Rectal smooth muscle tissue (tissue), 1 donor: ENCODE results near the gene LOXHD1.

ENCODE experiments used
- H3K27ac ChIP-seq: one replicate; pipeline ENCODE4 v1.7.0; 2013; ENCODE audit warnings: low read depth, low read length, inconsistent platforms
- H3K27me3 ChIP-seq: one replicate; pipeline ENCODE4 v1.7.0; 2013; ENCODE audit warnings: low read length; ENCODE audit not compliant: control insufficient read depth, insufficient read depth
- H3K36me3 ChIP-seq: one replicate; pipeline ENCODE4 v1.7.0; 2013; ENCODE audit warnings: low read length; ENCODE audit not compliant: control insufficient read depth, insufficient read depth
- H3K4me1 ChIP-seq: one replicate; pipeline ENCODE4 v1.7.0; 2013; ENCODE audit warnings: low read length; ENCODE audit not compliant: control insufficient read depth, insufficient read depth
- H3K4me3 ChIP-seq: one replicate; pipeline ENCODE4 v1.7.0; 2013; ENCODE audit warnings: low read length
- H3K9ac ChIP-seq: one replicate; pipeline ENCODE4 v1.7.0; 2013; ENCODE audit warnings: low read length

LOXHD1 gene

DNA sequence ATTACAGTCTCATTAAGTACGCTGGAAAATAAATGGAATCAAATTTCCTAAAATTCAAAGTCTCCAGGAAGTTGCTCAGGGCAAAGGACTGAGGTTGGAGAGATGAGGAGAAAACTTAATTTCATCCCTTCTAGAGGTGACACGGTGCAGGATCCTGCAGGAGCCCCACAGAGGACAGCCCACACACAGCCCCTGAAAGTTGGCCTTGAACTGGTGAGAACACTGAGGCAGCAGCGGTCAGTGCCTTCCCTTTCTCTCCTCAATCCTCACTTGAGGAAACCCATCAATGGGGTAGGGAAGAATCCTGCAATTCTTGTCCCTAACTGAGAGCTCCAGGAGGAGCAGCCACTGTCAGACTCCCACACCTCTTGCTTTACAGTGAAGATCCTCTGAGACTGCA, 37.5 kb downstream of the LOXHD1 start:
- peaks cover 7% of the 10 kb centered on the region for H3K4me1 ChIP-seq
- no peaks in the 10 kb centered on the region for H3K27me3 ChIP-seq
- H3K36me3 ChIP-seq = no peaks in the 10 kb centered on the region
- H3K27ac ChIP-seq = no peak overlapping the region
- no peak overlapping the region for H3K4me3 ChIP-seq
- H3K9ac ChIP-seq = no peak overlapping the region

DNA sequence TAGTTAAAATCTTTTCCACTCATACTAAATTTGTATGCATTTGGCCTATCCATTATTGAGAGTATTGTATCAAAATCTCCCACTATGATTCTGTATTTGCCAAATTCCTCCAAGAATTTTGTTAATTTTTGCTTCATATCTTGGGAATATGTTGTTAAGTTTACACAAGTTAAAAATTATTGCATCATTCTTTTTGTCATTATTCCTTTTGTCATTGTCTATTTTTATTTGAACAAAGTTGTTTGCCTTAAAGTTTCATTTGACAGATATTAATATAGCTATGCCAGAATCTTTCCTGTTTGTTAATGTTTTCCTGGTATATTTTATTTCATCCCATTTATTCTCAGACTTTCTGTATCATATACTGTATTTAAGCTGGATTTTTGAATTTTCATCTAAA, 41.3 kb downstream of the LOXHD1 start:
- Histone ChIP-seq H3K4me3 (no peak overlapping the region), H3K27me3 (no peaks in the 10 kb centered on the region), H3K9ac (no peak overlapping the region), H3K27ac (no peak overlapping the region), H3K36me3 (no peaks in the 10 kb centered on the region), H3K4me1 (no peaks in the 10 kb centered on the region)

DNA sequence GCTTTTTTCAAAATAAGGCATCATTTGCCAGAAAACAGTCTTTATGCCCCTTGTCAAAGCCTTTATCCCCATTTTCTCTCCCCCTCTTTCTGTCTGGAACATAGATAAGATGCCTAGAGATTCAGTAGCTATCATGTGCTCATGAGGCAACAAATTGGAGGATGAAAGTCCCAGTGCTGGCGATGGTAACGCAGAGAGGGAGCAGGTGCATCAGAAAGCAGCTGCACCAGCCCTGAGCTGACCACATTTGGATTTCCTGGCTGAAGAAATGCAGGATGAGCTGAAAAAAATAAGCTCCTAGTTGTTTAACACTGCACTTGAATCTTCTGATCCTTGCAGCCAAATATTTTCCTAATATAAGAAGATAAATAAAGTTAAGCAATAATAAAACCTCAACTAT, 48.0 kb downstream of the LOXHD1 start:
- Histone ChIP-seq H3K27ac (no peak overlapping the region), H3K36me3 (no peaks in the 10 kb centered on the region), H3K4me3 (no peak overlapping the region), H3K27me3 (no peaks in the 10 kb centered on the region), H3K4me1 (no peaks in the 10 kb centered on the region), H3K9ac (no peak overlapping the region)

DNA sequence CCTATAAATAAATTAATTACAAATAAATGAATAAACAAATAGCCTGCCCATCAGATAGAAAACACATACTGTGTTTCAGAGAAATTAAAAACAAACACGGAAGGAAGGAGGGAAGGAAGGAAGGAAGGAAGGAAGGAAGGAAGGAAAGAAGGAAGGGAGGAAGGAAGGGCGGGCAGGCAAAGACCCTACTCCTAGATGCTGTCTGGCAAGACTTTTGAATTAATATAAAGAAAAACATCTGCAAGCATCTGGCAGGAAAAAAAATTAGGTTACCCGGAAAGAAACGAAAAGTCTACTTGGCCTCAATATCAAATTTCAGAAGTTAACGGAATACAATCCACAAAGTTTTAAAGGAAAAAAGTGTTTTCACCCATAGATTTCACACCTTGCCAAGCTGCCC, 49.1 kb downstream of the LOXHD1 start:
- H3K4me1 ChIP-seq = no peaks in the 10 kb centered on the region
- H3K27ac ChIP-seq = no peak overlapping the region
- H3K9ac ChIP-seq = no peak overlapping the region
- H3K27me3 ChIP-seq = no peaks in the 10 kb centered on the region
- H3K36me3 ChIP-seq = no peaks in the 10 kb centered on the region
- no peak overlapping the region for H3K4me3 ChIP-seq

DNA sequence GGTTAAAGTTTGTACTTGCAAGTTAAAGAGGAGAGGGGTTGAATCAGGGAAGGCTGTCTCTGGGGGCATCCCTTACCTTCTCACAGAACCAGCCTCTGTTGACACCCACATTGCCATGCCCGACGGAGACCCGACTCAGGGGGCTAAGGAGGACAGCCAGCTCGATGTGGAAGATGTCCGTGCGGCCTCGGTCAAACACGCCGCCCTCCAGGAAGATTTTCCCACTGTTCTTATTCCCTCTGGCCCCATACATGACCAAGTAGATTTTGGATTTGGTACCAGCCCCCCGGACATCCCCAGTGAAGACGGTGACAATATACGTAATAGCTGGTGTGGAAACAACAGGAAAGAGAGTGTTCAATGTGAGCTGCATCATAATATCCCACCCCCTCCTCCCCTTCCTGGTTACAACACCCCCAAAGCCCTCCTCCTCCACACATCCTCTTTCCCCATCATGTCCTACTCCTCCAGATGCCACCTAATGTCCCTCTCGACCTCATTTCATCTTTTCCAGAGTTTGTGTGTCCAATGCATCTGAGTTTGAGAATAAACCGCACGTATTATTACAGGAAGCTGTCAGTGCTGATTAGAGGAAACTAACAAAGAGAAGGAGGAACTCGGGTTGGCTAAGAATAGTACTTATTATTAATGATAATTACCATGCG, 55.7 kb downstream of the LOXHD1 start:
- Histone ChIP-seq H3K27me3 (no peaks in the 10 kb centered on the region), H3K27ac (no peak overlapping the region), H3K9ac (no peak overlapping the region), H3K4me3 (no peak overlapping the region), H3K4me1 (no peaks in the 10 kb centered on the region), H3K36me3 (no peaks in the 10 kb centered on the region)

DNA sequence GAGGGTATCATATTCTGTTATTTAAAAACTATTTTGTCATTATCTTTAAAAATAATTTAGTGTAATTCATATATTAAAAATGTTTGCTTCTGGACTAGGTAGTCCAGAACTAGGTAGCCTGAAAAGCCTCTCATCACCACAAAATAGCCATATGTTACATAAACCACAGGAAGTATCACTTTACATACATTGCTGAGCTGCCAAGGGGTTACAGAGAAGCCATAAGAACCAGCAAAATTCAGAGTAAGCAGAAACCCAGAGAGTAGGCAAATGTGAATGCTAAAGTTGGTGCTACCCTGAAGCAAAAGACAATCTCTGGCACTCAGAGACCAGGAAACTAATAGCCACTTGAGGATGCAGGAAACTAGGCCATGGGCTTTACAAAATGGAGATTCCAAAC, 60.9 kb downstream of the LOXHD1 start:
- Histone ChIP-seq H3K27me3 (no peaks in the 10 kb centered on the region), H3K4me1 (no peaks in the 10 kb centered on the region), H3K36me3 (no peaks in the 10 kb centered on the region), H3K9ac (no peak overlapping the region), H3K4me3 (no peak overlapping the region), H3K27ac (no peak overlapping the region)

DNA sequence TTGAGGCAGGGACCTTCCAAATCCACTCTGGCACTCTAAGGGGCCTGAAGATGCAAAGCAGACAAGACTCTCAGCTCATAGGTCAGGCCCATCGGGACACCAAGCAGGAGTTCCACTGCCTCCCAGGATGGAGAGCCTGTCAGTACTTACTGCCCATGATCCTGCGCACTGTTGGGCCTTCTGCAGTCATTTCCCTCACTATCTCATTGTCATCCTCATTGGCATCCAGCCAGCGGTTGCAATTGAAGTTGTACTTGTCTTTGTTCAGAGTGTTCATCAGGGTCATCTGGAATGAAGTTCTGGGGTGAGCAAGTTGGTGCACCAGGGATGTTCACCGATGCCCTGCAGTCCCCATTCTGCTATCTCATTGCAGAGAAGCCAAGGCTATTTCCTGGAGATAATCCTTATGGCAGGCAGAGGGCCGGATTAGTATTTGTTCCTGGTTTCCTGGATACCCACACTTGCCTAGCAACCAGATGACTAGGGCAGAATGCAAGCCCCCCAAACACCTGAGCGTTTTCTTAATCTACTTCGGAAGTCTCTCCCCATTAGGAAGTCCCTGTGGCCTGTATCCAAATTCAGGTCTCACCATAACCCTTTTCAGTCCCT, 65.1 kb downstream of the LOXHD1 start:
- Histone ChIP-seq H3K4me1 (no peaks in the 10 kb centered on the region), H3K9ac (no peak overlapping the region), H3K27ac (no peak overlapping the region), H3K4me3 (no peak overlapping the region), H3K36me3 (no peaks in the 10 kb centered on the region), H3K27me3 (no peaks in the 10 kb centered on the region)

DNA sequence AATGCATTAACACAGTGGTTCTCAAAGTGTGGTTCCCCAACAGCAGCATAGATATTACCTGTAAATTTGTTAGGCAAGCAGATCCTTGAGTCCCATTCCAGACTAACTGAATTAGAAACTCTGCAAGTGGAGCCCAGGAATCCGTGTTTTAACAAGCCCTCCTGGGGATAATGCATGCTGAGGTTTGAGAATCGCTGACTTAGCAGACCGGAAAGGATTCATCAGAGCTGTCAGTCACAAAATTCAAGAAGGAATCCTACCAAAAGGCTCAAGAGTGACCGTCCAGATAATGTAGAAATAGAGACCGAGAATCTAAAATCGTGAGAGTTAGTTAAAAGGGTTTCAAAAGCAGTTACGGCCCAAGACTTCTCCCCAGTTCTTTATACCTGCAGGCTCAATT, 66.9 kb downstream of the LOXHD1 start:
- H3K4me3 ChIP-seq = no peak overlapping the region
- no peak overlapping the region for H3K27ac ChIP-seq
- H3K27me3 ChIP-seq = no peaks in the 10 kb centered on the region
- no peak overlapping the region for H3K9ac ChIP-seq
- H3K4me1 ChIP-seq = no peaks in the 10 kb centered on the region
- H3K36me3 ChIP-seq = no peaks in the 10 kb centered on the region

DNA sequence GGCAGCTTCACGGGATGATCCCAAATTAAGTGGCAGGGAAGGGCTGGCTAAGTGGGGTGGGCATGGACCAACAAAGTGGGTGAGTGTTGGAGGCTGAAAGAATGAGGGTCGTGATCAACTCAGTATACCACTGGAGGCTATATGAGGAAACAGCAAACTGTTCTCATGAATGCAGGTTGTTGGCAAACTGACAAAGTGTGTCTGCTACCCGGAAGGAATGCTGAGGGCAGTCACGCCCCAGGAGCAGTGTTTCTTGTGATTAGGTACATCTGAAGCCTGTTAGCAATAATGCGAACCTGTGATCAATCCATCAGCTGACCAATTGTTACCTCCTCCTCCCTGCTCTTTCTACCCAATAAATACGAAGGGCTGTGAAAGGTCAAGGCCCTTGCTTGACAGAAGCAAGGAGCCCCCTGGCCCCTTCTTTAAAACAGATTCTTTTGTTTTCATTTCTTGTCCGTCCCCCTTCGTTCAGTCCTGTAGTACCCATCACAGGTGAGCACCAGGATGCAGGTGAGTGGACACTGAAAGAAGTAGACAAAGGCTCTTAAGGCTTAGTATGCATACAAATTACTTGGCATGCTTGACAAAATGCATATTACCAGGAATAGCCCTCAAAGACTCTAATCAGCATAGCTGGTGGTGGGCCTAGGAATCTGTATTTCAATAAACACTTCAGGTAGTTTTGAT, 67.9 kb downstream of the LOXHD1 start:
- Histone ChIP-seq H3K27ac (no peak overlapping the region), H3K36me3 (no peaks in the 10 kb centered on the region), H3K9ac (no peak overlapping the region), H3K4me3 (no peak overlapping the region), H3K4me1 (no peaks in the 10 kb centered on the region), H3K27me3 (no peaks in the 10 kb centered on the region)

DNA sequence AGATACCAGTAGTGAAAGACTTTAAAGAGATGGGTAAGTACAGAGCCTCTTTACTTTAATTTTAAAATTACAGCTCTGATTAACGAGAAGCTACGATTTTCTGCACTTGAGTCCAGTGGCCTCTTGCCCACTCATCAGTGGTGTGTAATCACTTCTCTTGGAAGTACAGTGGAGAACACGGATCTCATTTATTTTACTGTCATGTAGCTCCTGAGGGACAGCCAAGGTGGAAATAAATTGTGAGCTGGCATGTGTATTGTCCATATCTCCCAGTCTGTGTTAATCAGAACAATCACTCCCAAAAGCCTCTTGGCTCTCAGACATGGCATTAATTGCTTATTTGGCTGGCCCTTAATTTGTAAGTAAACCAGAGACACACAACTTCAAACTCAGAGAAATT, 69.4 kb downstream of the LOXHD1 start:
- Histone ChIP-seq H3K4me3 (no peak overlapping the region), H3K27me3 (no peaks in the 10 kb centered on the region), H3K27ac (no peak overlapping the region), H3K36me3 (no peaks in the 10 kb centered on the region), H3K4me1 (no peaks in the 10 kb centered on the region), H3K9ac (no peak overlapping the region)

DNA sequence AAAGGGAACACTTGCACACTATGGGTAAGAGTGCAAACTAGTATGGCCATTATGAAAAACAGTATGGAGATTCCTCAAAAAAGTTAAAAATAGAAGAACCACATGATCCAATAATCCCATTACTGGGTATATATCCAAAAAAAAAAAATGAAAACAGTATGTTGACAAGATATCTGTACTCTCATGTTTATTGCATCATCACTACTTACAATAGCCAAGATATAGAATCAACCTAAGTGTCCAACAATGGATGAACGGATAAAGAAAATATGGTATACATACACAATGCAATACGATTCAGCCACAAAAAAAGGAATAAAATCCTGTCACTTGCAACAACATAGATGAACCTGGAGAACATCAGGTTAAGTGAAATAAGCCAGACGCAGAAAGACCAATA, 73.3 kb downstream of the LOXHD1 start:
- H3K27me3 ChIP-seq = no peaks in the 10 kb centered on the region
- H3K9ac ChIP-seq = no peak overlapping the region
- no peak overlapping the region for H3K4me3 ChIP-seq
- no peak overlapping the region for H3K27ac ChIP-seq
- H3K4me1 ChIP-seq = no peaks in the 10 kb centered on the region
- H3K36me3 ChIP-seq = no peaks in the 10 kb centered on the region

DNA sequence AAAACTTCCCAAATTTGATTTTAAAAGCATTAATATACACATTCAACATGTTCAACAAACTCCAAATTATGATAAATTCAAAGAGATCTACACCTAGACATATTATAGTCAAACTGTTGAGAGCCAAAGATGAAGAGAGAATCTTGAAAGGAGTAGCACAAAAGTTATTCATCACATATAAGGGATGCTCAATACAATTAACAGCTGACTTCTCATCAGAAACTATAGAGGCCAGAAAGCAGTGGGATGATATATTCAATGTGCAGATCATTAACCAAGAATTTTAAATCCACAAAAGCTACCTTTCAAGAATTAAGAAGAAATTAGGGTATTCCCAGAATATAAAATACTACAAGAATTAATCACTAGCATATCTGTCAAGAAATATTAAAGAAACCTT, 75.4 kb downstream of the LOXHD1 start:
- H3K27me3 ChIP-seq = no peaks in the 10 kb centered on the region
- no peaks in the 10 kb centered on the region for H3K4me1 ChIP-seq
- no peaks in the 10 kb centered on the region for H3K36me3 ChIP-seq
- H3K4me3 ChIP-seq = no peak overlapping the region
- no peak overlapping the region for H3K9ac ChIP-seq
- no peak overlapping the region for H3K27ac ChIP-seq

DNA sequence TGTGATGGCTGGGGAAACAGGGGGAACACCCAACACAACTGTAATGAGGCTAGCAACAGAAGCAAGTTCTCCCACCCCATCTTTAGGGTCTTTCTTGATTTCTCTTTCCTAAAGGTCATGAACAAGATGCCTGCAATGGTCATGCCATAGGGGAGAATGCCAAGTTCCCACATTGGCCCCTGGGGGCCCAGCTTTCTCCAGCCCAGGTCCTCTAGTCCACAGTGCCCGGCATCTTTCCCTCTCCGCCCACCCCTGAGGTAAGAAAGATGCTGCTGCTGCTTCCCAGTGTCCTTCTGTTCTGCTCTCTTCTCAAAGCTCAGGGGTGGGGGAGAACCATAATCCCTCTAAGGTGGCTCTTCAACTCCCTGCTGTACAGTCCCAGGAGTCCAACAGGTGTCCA, 78.0 kb downstream of the LOXHD1 start:
- Histone ChIP-seq H3K4me3 (no peak overlapping the region), H3K27me3 (no peaks in the 10 kb centered on the region), H3K4me1 (no peaks in the 10 kb centered on the region), H3K36me3 (no peaks in the 10 kb centered on the region), H3K9ac (no peak overlapping the region), H3K27ac (no peak overlapping the region)
